Measurements from ENCODE around the gene GUCY1A1. TPM values are rescaled to one million over a fixed set of nuclear protein-coding genes. Genes with fewer than 3 reads are reported as not detected.

The GUCY1A1 gene
- total RNA-seq, 1 donor from 2014 or later = 49.1 TPM

GRCh38 chr4:155626561-155626960, 40.1 kb upstream of the GUCY1A1 start:
- Mint-ChIP-seq H3K4me1 (peaks cover 20% of the 10 kb centered on the region), H3K27ac (no peak overlapping the region), H3K4me3 (no peak overlapping the region), H3K27me3 (ENCODE audit: low read depth) (no peaks in the 10 kb centered on the region), H3K36me3 (no peaks in the 10 kb centered on the region), H3K9me3 (peaks cover 4% of the 10 kb centered on the region)
- DNase-seq (ENCODE audit: low spot score in 2 of 2, unreplicated experiment in 2 of 2) = no peak
- TF ChIP-seq CTCF (IDR thresholded peaks at IDR 0.05; ENCODE audit: unreplicated experiment) = no peak

DNA sequence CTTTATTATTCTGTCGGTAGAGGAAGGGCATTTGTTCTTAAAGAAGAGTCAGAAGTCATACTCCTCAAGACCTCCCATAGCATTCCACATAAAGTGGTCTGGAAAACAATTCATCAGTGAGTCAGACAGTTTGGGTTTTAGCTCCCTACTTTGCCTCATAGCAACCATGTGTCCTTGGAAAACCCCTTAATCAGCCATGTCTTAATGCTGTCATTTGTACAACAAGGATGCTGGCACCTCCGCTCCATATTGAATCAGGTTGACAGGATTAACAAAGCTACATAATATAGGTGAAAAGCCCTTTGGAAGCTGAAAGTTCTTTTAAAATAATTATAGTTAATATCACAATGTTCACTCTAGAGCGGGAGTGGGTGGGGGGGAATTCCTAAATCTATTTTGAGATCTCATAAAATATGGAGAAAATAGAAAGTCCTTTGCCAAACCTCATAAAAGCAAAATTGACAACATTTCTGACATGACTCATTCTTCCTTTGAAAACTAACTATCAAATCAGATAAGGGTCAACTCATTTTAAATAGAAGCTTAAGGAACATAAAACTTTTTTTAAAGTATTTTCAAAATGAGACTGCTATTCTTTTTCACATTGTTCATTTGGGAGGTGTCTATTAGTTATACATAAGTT, 37.3 kb upstream of the GUCY1A1 start:
- Mint-ChIP-seq H3K4me1 (peaks cover 25% of the 10 kb centered on the region), H3K36me3 (no peaks in the 10 kb centered on the region), H3K9me3 (peaks cover 4% of the 10 kb centered on the region), H3K27me3 (ENCODE audit: low read depth) (no peaks in the 10 kb centered on the region), H3K4me3 (no peak overlapping the region), H3K27ac (peak overlapping the region; percentile 5)
- DNase-seq (ENCODE audit: low spot score in 2 of 2, unreplicated experiment in 2 of 2) = no peak
- TF ChIP-seq CTCF (IDR thresholded peaks at IDR 0.05; ENCODE audit: unreplicated experiment) = no peak

DNA sequence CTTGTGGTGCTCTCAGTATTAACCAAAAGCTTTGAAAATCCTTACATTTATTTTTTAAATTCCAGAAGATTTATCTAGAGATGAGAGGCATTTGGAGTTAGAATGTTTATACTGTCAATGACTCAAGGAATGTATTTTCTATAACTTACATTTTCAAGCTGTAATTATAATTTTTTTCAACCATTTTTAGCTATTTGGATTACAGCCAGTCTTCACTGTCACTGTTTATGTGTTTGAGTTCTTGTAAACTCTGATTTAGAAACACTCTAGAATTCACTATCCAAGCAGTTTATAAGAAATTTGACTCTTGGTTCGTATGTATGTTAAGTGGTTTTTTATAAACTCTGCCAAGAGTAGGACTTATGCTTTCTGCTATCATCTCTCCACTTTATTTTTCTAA, 36.7 kb upstream of the GUCY1A1 start:
- H3K36me3 Mint-ChIP-seq = no peaks in the 10 kb centered on the region
- H3K27ac Mint-ChIP-seq = peak overlapping the region; percentile 51
- H3K4me3 Mint-ChIP-seq = no peak overlapping the region
- TF ChIP-seq CTCF (IDR thresholded peaks at IDR 0.05; ENCODE audit: unreplicated experiment) = no peak
- no peak for DNase-seq (ENCODE audit: low spot score in 2 of 2, unreplicated experiment in 2 of 2)
- peaks cover 5% of the 10 kb centered on the region for H3K9me3 Mint-ChIP-seq
- no peaks in the 10 kb centered on the region for H3K27me3 Mint-ChIP-seq (ENCODE audit: low read depth)
- peaks cover 25% of the 10 kb centered on the region for H3K4me1 Mint-ChIP-seq

GRCh38 chr4:155632310-155632840, 34.3 kb upstream of the GUCY1A1 start:
- H3K4me1 Mint-ChIP-seq = peaks cover 25% of the 10 kb centered on the region
- no peaks in the 10 kb centered on the region for H3K27me3 Mint-ChIP-seq (ENCODE audit: low read depth)
- no peak overlapping the region for H3K4me3 Mint-ChIP-seq
- peaks cover 7% of the 10 kb centered on the region for H3K9me3 Mint-ChIP-seq
- H3K27ac Mint-ChIP-seq = peak overlapping the region; percentile 33
- DNase-seq (ENCODE audit: low spot score in 2 of 2, unreplicated experiment in 2 of 2) = no peak
- no peak for TF ChIP-seq CTCF (IDR thresholded peaks at IDR 0.05; ENCODE audit: unreplicated experiment)
- no peaks in the 10 kb centered on the region for H3K36me3 Mint-ChIP-seq

- no peak overlapping the region for H3K4me3 Mint-ChIP-seq
- no peak for DNase-seq (ENCODE audit: low spot score in 2 of 2, unreplicated experiment in 2 of 2)
- H3K36me3 Mint-ChIP-seq = no peaks in the 10 kb centered on the region
- no peaks in the 10 kb centered on the region for H3K27me3 Mint-ChIP-seq (ENCODE audit: low read depth)
- no peak for TF ChIP-seq CTCF (IDR thresholded peaks at IDR 0.05; ENCODE audit: unreplicated experiment)
- no peak overlapping the region for H3K27ac Mint-ChIP-seq
- H3K4me1 Mint-ChIP-seq = peaks cover 3% of the 10 kb centered on the region
- H3K9me3 Mint-ChIP-seq = peaks cover 7% of the 10 kb centered on the region
Measured at GRCh38 chr4:155638195-155638965, 28.3 kb upstream of the GUCY1A1 start.

All from mesothelial cell of epicardium (in vitro differentiated cells).